Neural cell (in vitro differentiated cells): ENCODE results near the gene YY1AP1. TPM values are rescaled to one million over a fixed set of nuclear protein-coding genes. Genes with fewer than 3 reads are reported as not detected.

Experiments
- H2AFZ ChIP-seq: fragments of 200-600, 300-800 bp; sonication (generic), shearing (Covaris generic); 2 replicates; pipeline ENCODE4 v1.6.0; 2014; ENCODE audit warnings: low read depth, mild to moderate bottlenecking, antibody characterized with exemption, low read length, moderate library complexity
- H3F3A ChIP-seq: fragments of 200-600 bp; shearing (Covaris generic); 2 replicates; pipeline ENCODE4 v1.6.1; 2016; ENCODE audit warnings: mild to moderate bottlenecking, moderate library complexity, mixed read lengths, antibody characterized with exemption, low read length; ENCODE audit not compliant: insufficient read depth, poor library complexity, severe bottlenecking
- H3K27ac ChIP-seq: fragments of 200-600, 300-800 bp; sonication (generic), shearing (Covaris generic); 2 replicates; pipeline ENCODE4 v1.5.1; 2014; ENCODE audit warnings: mild to moderate bottlenecking, low read length, moderate library complexity
- H3K27me3 ChIP-seq: fragments of 300-800, 200-600 bp; sonication (generic), shearing (Covaris generic); 2 replicates; pipeline ENCODE4 v1.6.0; 2014; ENCODE audit warnings: mild to moderate bottlenecking, low read depth, low read length, moderate library complexity; ENCODE audit not compliant: insufficient read depth
- H3K36me3 ChIP-seq: fragments of 300-800, 200-600 bp; sonication (generic), shearing (Covaris generic); 2 replicates; pipeline ENCODE4 v1.5.1; 2014; ENCODE audit warnings: mild to moderate bottlenecking, antibody characterized with exemption, low read length, moderate library complexity; ENCODE audit not compliant: insufficient read depth
- H3K4me2 ChIP-seq: fragments of 300-800, 200-600 bp; sonication (generic), shearing (Covaris generic); 2 replicates; pipeline ENCODE4 v1.6.0; 2014; ENCODE audit warnings: mild to moderate bottlenecking, low read length
- H3K4me3 ChIP-seq: fragments of 300-800, 200-600 bp; sonication (generic), shearing (Covaris generic); 2 replicates; pipeline ENCODE4 v1.5.1; 2014; ENCODE audit warnings: mild to moderate bottlenecking, low read length, moderate library complexity
- H3K79me2 ChIP-seq: fragments of 200-600 bp; shearing (Covaris generic); replicated peaks from 2 replicates; pipeline ENCODE4 v1.6.0; 2014; ENCODE audit warnings: mild to moderate bottlenecking, low read length, moderate library complexity; ENCODE audit not compliant: insufficient read depth
- H3K9ac ChIP-seq: fragments of 300-800, 200-600 bp; sonication (generic), shearing (Covaris generic); 2 replicates; pipeline ENCODE4 v1.6.1; 2016; ENCODE audit warnings: mild to moderate bottlenecking, low read length, mixed read lengths
- H3K9me2 ChIP-seq: fragments of 200-600 bp; shearing (Covaris generic); 2 replicates; pipeline ENCODE4 v1.6.1; 2016; ENCODE audit warnings: mild to moderate bottlenecking, low read length, mixed read lengths; ENCODE audit not compliant: insufficient read depth
- H3K9me3 ChIP-seq: fragments of 200-600, 300-800 bp; sonication (generic), shearing (Covaris generic); 2 replicates; pipeline ENCODE4 v1.6.1; 2016; ENCODE audit warnings: mild to moderate bottlenecking, mixed run types, low read length, moderate library complexity, mixed read lengths
- H4K20me1 ChIP-seq: fragments of 200-600 bp; shearing (Covaris generic); 2 replicates; pipeline ENCODE4 v1.6.1; 2016; ENCODE audit warnings: mild to moderate bottlenecking, mixed run types; ENCODE audit not compliant: insufficient read depth
- CTCF ChIP-seq: fragments of 450-650 bp; IDR thresholded peaks from 2 replicates; pipeline ENCODE4 v1.5.1; 2014; ENCODE audit warnings: antibody characterized with exemption, mild to moderate bottlenecking, moderate library complexity; ENCODE audit not compliant: poor library complexity, severe bottlenecking
- EP300 ChIP-seq: fragments of 450-650 bp; conservative IDR thresholded peaks from 2 replicates; pipeline ENCODE4 v1.6.1; 2014; ENCODE audit warnings: antibody characterized with exemption, mild to moderate bottlenecking, moderate library complexity; ENCODE audit not compliant: poor library complexity, severe bottlenecking
- MXI1 ChIP-seq: fragments of 450-650 bp; conservative IDR thresholded peaks from 2 replicates; pipeline ENCODE4 v1.6.1; 2014; ENCODE audit warnings: antibody characterized with exemption, mild to moderate bottlenecking; ENCODE audit not compliant: poor library complexity, severe bottlenecking
- POLR2AphosphoS5 ChIP-seq: IDR thresholded peaks from 2 replicates; pipeline ENCODE4 v1.6.1; 2012
- SMC3 ChIP-seq: fragments of 450-650 bp; conservative IDR thresholded peaks from 2 replicates; pipeline ENCODE4 v1.6.1; 2014; ENCODE audit warnings: antibody characterized with exemption, mild to moderate bottlenecking, moderate library complexity; ENCODE audit not compliant: poor library complexity
- TAF1 ChIP-seq: IDR thresholded peaks from 2 replicates; pipeline ENCODE4 v1.6.1; 2012; ENCODE audit warnings: low read depth
- polyA plus RNA-seq: library from polyadenylated mRNA; depleted of rRNA; stranded (reverse); fragments of >200 nt; gene quantifications from 2 replicates; pipeline ENCODE4 v1.2.3, GENCODE V29; 2014
- TF ChIP-seq, protein P1 (sequence below): IDR thresholded peaks from 2 replicates; pipeline ENCODE4 v1.6.1; 2012; ENCODE audit warnings: borderline replicate concordance

The YY1AP1 gene
- polyA plus RNA-seq, 1 donor from 2014 or later = 44.0 TPM

DNA sequence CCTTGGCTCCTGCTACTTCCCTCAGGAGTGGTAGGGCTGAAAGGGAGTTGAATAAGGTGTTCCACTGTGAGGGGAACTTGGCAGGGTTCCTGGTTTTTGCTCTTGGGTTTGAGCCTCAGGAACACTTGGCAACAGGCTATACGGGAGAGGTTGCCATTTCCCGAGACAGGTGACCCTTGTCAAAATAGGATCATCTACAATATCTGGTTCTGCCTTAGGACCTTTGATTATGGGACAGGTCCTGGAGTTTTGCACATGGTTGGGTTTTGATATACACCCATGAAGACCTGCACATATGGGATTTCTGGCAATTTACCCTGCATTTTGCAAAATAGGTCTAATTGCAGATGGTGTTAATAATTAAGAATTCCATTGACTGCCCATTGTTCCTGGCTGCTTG is 31.1 kb downstream of the YY1AP1 start:
- Histone ChIP-seq H4K20me1 (no peaks in the 10 kb centered on the region), H3K36me3 (no peaks in the 10 kb centered on the region), H3K27me3 (no peaks in the 10 kb centered on the region), H2AFZ (no peak overlapping the region), H3K4me2 (no peak overlapping the region), H3K27ac (no peak overlapping the region), H3K9me3 (no peaks in the 10 kb centered on the region), H3K9me2 (no peaks in the 10 kb centered on the region), H3K79me2 (no peaks in the 10 kb centered on the region), H3F3A (no peaks in the 10 kb centered on the region), H3K9ac (no peak overlapping the region), H3K4me3 (no peak overlapping the region)
- TF ChIP-seq EP300 (no peak), MXI1 (no peak), TAF1 (no peak), CTCF (no peak)
- TF ChIP-seq, protein P1, sequence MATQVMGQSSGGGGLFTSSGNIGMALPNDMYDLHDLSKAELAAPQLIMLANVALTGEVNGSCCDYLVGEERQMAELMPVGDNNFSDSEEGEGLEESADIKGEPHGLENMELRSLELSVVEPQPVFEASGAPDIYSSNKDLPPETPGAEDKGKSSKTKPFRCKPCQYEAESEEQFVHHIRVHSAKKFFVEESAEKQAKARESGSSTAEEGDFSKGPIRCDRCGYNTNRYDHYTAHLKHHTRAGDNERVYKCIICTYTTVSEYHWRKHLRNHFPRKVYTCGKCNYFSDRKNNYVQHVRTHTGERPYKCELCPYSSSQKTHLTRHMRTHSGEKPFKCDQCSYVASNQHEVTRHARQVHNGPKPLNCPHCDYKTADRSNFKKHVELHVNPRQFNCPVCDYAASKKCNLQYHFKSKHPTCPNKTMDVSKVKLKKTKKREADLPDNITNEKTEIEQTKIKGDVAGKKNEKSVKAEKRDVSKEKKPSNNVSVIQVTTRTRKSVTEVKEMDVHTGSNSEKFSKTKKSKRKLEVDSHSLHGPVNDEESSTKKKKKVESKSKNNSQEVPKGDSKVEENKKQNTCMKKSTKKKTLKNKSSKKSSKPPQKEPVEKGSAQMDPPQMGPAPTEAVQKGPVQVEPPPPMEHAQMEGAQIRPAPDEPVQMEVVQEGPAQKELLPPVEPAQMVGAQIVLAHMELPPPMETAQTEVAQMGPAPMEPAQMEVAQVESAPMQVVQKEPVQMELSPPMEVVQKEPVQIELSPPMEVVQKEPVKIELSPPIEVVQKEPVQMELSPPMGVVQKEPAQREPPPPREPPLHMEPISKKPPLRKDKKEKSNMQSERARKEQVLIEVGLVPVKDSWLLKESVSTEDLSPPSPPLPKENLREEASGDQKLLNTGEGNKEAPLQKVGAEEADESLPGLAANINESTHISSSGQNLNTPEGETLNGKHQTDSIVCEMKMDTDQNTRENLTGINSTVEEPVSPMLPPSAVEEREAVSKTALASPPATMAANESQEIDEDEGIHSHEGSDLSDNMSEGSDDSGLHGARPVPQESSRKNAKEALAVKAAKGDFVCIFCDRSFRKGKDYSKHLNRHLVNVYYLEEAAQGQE = no peak

GRCh38 chr1:155652951-155653350 is 35.6 kb downstream of the YY1AP1 start:
- Histone ChIP-seq H3K4me2 (no peak overlapping the region), H3K9me3 (no peaks in the 10 kb centered on the region), H3K9ac (no peak overlapping the region), H3K9me2 (no peaks in the 10 kb centered on the region), H3K4me3 (no peak overlapping the region), H3K27ac (no peak overlapping the region), H2AFZ (no peak overlapping the region), H3K36me3 (no peaks in the 10 kb centered on the region), H3K79me2 (no peaks in the 10 kb centered on the region), H4K20me1 (no peaks in the 10 kb centered on the region), H3K27me3 (no peaks in the 10 kb centered on the region), H3F3A (no peaks in the 10 kb centered on the region)
- TF ChIP-seq TAF1 (no peak), POLR2AphosphoS5 (no peak), EP300 (no peak), CTCF (no peak), MXI1 (no peak), SMC3 (no peak)
- TF ChIP-seq, protein P1 = no peak
